ENCODE data around the gene TRAPPC3L.

TRAPPC3L gene

GRCh38 chr6:116475141-116475540 lies 70.3 kb downstream of the TRAPPC3L start:
- no peak overlapping the region for H3K4me3 ChIP-seq (replicated peaks; ENCODE audit: low read depth, low read length)
- no peak for DNase-seq (ENCODE audit: extremely low read depth, low read depth)
- no peak for TF ChIP-seq CTCF (IDR thresholded peaks at IDR 0.05; ENCODE audit: low read depth, low read length, missing control alignments)

- H3K4me3 ChIP-seq (replicated peaks; ENCODE audit: low read depth, low read length): no peak overlapping the region
- TF ChIP-seq CTCF (IDR thresholded peaks at IDR 0.05; ENCODE audit: low read depth, low read length, missing control alignments): no peak
- peak; percentile 5 for DNase-seq (ENCODE audit: extremely low read depth, low read depth)
These were observed 72.8 kb downstream of the TRAPPC3L start for GRCh38 chr6:116472706-116473105.

- no peak for TF ChIP-seq CTCF (IDR thresholded peaks at IDR 0.05; ENCODE audit: low read depth, low read length, missing control alignments)
- DNase-seq (ENCODE audit: extremely low read depth, low read depth): no peak
- no peak overlapping the region for H3K4me3 ChIP-seq (replicated peaks; ENCODE audit: low read depth, low read length)
These were observed 74.0 kb downstream of the TRAPPC3L start for GRCh38 chr6:116471531-116471930.

GRCh38 chr6:116468293-116468692 lies 77.2 kb downstream of the TRAPPC3L start:
- H3K4me3 ChIP-seq (replicated peaks; ENCODE audit: low read depth, low read length): no peak overlapping the region
- no peak for DNase-seq (ENCODE audit: extremely low read depth, low read depth)
- no peak for TF ChIP-seq CTCF (IDR thresholded peaks at IDR 0.05; ENCODE audit: low read depth, low read length, missing control alignments)

GRCh38 chr6:116467514-116467913 lies 78.0 kb downstream of the TRAPPC3L start:
- no peak for TF ChIP-seq CTCF (IDR thresholded peaks at IDR 0.05; ENCODE audit: low read depth, low read length, missing control alignments)
- DNase-seq (ENCODE audit: extremely low read depth, low read depth): no peak
- no peak overlapping the region for H3K4me3 ChIP-seq (replicated peaks; ENCODE audit: low read depth, low read length)

GRCh38 chr6:116467096-116467495 lies 78.4 kb downstream of the TRAPPC3L start:
- no peak overlapping the region for H3K4me3 ChIP-seq (replicated peaks; ENCODE audit: low read depth, low read length)
- DNase-seq (ENCODE audit: extremely low read depth, low read depth): no peak
- no peak for TF ChIP-seq CTCF (IDR thresholded peaks at IDR 0.05; ENCODE audit: low read depth, low read length, missing control alignments)

- H3K4me3 ChIP-seq (replicated peaks; ENCODE audit: low read depth, low read length): no peak overlapping the region
- no peak for TF ChIP-seq CTCF (IDR thresholded peaks at IDR 0.05; ENCODE audit: low read depth, low read length, missing control alignments)
- no peak for DNase-seq (ENCODE audit: extremely low read depth, low read depth)
These were observed 80.2 kb downstream of the TRAPPC3L start for GRCh38 chr6:116465246-116465645.
